SK-N-SH (cell line): ENCODE measurements around the gene ADK. TPM values are rescaled to one million over a fixed set of nuclear protein-coding genes. Genes with fewer than 3 reads are reported as not detected.

Source experiments
- CTCF ChIA-PET: fragments of 300-600, 350-600 bp; formaldehyde crosslinking; extraction: SDS; loops from one replicate; lab custom pipeline; 2021; lab: Yijun Ruan, JAX
- POLR2A ChIA-PET: fragments of 350-600 bp; sonication (Branson Sonifier 250); formaldehyde crosslinking; extraction: SDS; loops from one replicate; lab custom pipeline; 2020; ENCODE audit warnings: antibody characterized with exemption, inconsistent platforms; lab: Yijun Ruan, JAX
- DNase-seq: peaks from one replicate; pipeline ENCODE4 v3.0.0; 2012
- H2AFZ ChIP-seq: fragments of 200-600 bp; sonication (generic); 2 replicates; pipeline ENCODE4 v1.8.1; 2016; ENCODE audit warnings: antibody characterized with exemption, mild to moderate bottlenecking, low read depth
- H3F3A ChIP-seq: fragments of 200-600 bp; sonication (generic); replicated peaks from 2 replicates; pipeline ENCODE3; 2016; ENCODE audit warnings: antibody characterized with exemption, mild to moderate bottlenecking; ENCODE audit not compliant: insufficient read depth
- H3K27ac ChIP-seq, 2 experiments: fragments of 200-500 bp in 1 of 2; fragments of 200-600 bp in 1 of 2; sonication (Bioruptor generic) in 1 of 2; sonication (generic), shearing (Covaris generic) in 1 of 2; 2 replicates each; pipeline versions ENCODE4 v1.5.1 to v1.6.1; 2014 to 2016; ENCODE audit warnings: low read depth in 2 of 2, inconsistent platforms in 1 of 2, low read length in 1 of 2, mild to moderate bottlenecking in 1 of 2, mixed read lengths in 1 of 2
- H3K27me3 ChIP-seq: fragments of 200-600 bp; sonication (generic), shearing (Covaris generic); 2 replicates; pipeline ENCODE4 v1.6.1; 2016; ENCODE audit warnings: mixed run types; ENCODE audit not compliant: insufficient read depth
- H3K36me3 ChIP-seq, 2 experiments: fragments of 200-500 bp in 1 of 2; fragments of 200-600 bp in 1 of 2; sonication (Bioruptor generic) in 1 of 2; sonication (generic) in 1 of 2; replicated peaks in 1 of 2; 2 replicates each; pipeline versions ENCODE3 to v1.5.1; 2014 to 2016; ENCODE audit warnings: low read length in 1 of 2, mild to moderate bottlenecking in 1 of 2; ENCODE audit not compliant: insufficient read depth in 2 of 2, control insufficient read depth in 1 of 2
- H3K4me1 ChIP-seq, 2 experiments: fragments of 200-500 bp in 1 of 2; fragments of 200-600 bp in 1 of 2; sonication (Bioruptor generic) in 1 of 2; sonication (generic), shearing (Covaris generic) in 1 of 2; 2 replicates each; pipeline versions ENCODE4 v1.5.1 to v1.6.1; 2014 to 2016; ENCODE audit warnings: low read depth in 1 of 2, low read length in 1 of 2, mixed run types in 1 of 2; ENCODE audit not compliant: insufficient read depth in 2 of 2, control insufficient read depth in 1 of 2
- H3K4me2 ChIP-seq: fragments of 200-600 bp; sonication (generic), shearing (Covaris generic); 2 replicates; pipeline ENCODE4 v1.6.1; 2017; ENCODE audit warnings: mixed run types
- H3K4me3 ChIP-seq, 2 experiments: fragments of 200-500 bp in 1 of 2; fragments of 200-600 bp in 1 of 2; sonication (Bioruptor generic) in 1 of 2; sonication (generic), shearing (Covaris generic) in 1 of 2; 2 replicates each; pipeline versions ENCODE4 v1.5.1 to v1.8.1; 2014 to 2016; ENCODE audit warnings: low read depth in 2 of 2, inconsistent platforms in 1 of 2, low read length in 1 of 2, mild to moderate bottlenecking in 1 of 2, mixed read lengths in 1 of 2, moderate library complexity in 1 of 2
- H3K79me2 ChIP-seq: fragments of 200-600 bp; sonication (generic); 2 replicates; pipeline ENCODE4 v1.8.1; 2017; ENCODE audit warnings: mild to moderate bottlenecking; ENCODE audit not compliant: insufficient read depth
- H3K9ac ChIP-seq: fragments of 200-600 bp; sonication (generic); 2 replicates; pipeline ENCODE4 v1.6.1; 2017; ENCODE audit warnings: mixed run types
- H3K9me2 ChIP-seq: fragments of 200-600 bp; sonication (generic); 2 replicates; pipeline ENCODE4 v1.6.1; 2017; ENCODE audit warnings: mixed run types
- H3K9me3 ChIP-seq: fragments of 200-600 bp; sonication (generic); 2 replicates; pipeline ENCODE4 v1.6.1; 2017; ENCODE audit warnings: mixed run types, mild to moderate bottlenecking, moderate library complexity
- H4K20me1 ChIP-seq: fragments of 200-600 bp; sonication (generic); 2 replicates; pipeline ENCODE4 v1.6.1; 2017; ENCODE audit warnings: mild to moderate bottlenecking, mixed run types; ENCODE audit not compliant: insufficient read depth
- EP300 ChIP-seq, 2 experiments: IDR thresholded peaks; 2 replicates each; pipeline versions ENCODE4 v1.4.0 to v1.6.1; 2012; ENCODE audit warnings: borderline replicate concordance in 1 of 2, low read depth in 1 of 2, low read length in 1 of 2
- EZH2phosphoT487 ChIP-seq: fragments of 200-600 bp; sonication (generic); IDR thresholded peaks from 2 replicates; pipeline ENCODE4 v1.6.1; 2017; ENCODE audit warnings: low read depth, mixed run types, mild to moderate bottlenecking, antibody characterized with exemption, moderate library complexity, borderline replicate concordance
- IRF3 ChIP-seq: fragments of 150-350 bp; IDR thresholded peaks from 2 replicates; pipeline ENCODE4 v1.6.1; 2016; ENCODE audit warnings: mild to moderate bottlenecking, low read depth, low read length
- MEF2A ChIP-seq: IDR thresholded peaks from 2 replicates; pipeline ENCODE4 v1.4.0; 2012; ENCODE audit warnings: low read depth, borderline replicate concordance
- NFIC ChIP-seq: IDR thresholded peaks from 2 replicates; pipeline ENCODE4 v1.4.0; 2012; ENCODE audit warnings: borderline replicate concordance
- PBX3 ChIP-seq: IDR thresholded peaks from 2 replicates; pipeline ENCODE4; 2012
- RAD21 ChIP-seq: IDR thresholded peaks from 2 replicates; pipeline ENCODE4 v1.6.1; 2012; ENCODE audit warnings: mild to moderate bottlenecking, low read length
- RCOR1 ChIP-seq: fragments of 150-350 bp; IDR thresholded peaks from 2 replicates; pipeline ENCODE4 v1.6.1; 2017; ENCODE audit warnings: antibody characterized with exemption, low read length
- SMC3 ChIP-seq: IDR thresholded peaks from 2 replicates; pipeline ENCODE4 v1.6.1; 2012; ENCODE audit warnings: low read depth, low read length, improper control_type of control experiment
- TCF12 ChIP-seq: IDR thresholded peaks from 2 replicates; pipeline ENCODE4 v1.4.0; 2012
- USF1 ChIP-seq: IDR thresholded peaks from 2 replicates; pipeline ENCODE4 v1.4.0; 2012; ENCODE audit warnings: low read depth, borderline replicate concordance
- YY1 ChIP-seq: IDR thresholded peaks from 2 replicates; pipeline ENCODE4 v1.4.0; 2012; ENCODE audit warnings: low read depth, mild to moderate bottlenecking
- WGBS: methylation state at CpG from one replicate; pipeline ENCODE4 v1.1.6; 2017; ENCODE audit warnings: low lambda C conversion rate; 5-methylcytosine and 5-hydroxymethylcytosine counted together
- polyA plus RNA-seq, 3 experiments: library from polyadenylated mRNA; depleted of rRNA; stranded (reverse); fragments of >200 nt; gene quantifications; 2 replicates each; pipeline ENCODE4 v1.2.3, GENCODE V29; 2012

Gene ADK
- polyA plus RNA-seq, 1 of the 3 experiments (the other 2 are of a cell fraction), result 25.1 TPM

GRCh38 chr10:74575191-74575720, 424.2 kb downstream of the ADK start:
- no peaks in the 10 kb centered on the region; a peak in 1 of 4 replicates for H3K4me1 ChIP-seq
- H3K9me3 ChIP-seq, result no peaks in the 10 kb centered on the region
- no peaks in the 10 kb centered on the region for H3K27me3 ChIP-seq
- no peak overlapping the region for H3K27ac ChIP-seq
- DNase-seq, result peak; percentile 13
- no peak overlapping the region for H3K9ac ChIP-seq
- H4K20me1 ChIP-seq, result no peaks in the 10 kb centered on the region
- WGBS, result 97% methylated on average over 3 of the region's 3 CpGs
- TF ChIP-seq SMC3, result no peak
- no peak for TF ChIP-seq MEF2A
- TF ChIP-seq EP300 (IDR thresholded peaks at IDR 0.05; ENCODE audit: borderline replicate concordance in 1 of 2, low read depth in 1 of 2, low read length in 1 of 2), result no peak
- TF ChIP-seq IRF3, result no peak
- TF ChIP-seq RCOR1, result no peak
- no peak for TF ChIP-seq EZH2phosphoT487
- no peak for TF ChIP-seq RAD21
- TF ChIP-seq TCF12, result no peak
- TF ChIP-seq NFIC, result no peak
- TF ChIP-seq YY1, result no peak
- POLR2A ChIA-PET, result interaction anchor here (0.6 kb wide), 1 partner anchor 96 kb away, joined by 3 read pairs; no protein-coding TSS in a partner anchor
- no peaks in the 10 kb centered on the region for H3K9me2 ChIP-seq
- H2AFZ ChIP-seq, result no peak overlapping the region
- no peak overlapping the region for H3K4me3 ChIP-seq
- H3K36me3 ChIP-seq, result peaks cover 0 to 4% of the 10 kb centered on the region in 2 experiments
- H3K4me2 ChIP-seq, result no peak overlapping the region
- H3K79me2 ChIP-seq, result no peaks in the 10 kb centered on the region
- peaks cover 5% of the 10 kb centered on the region for H3F3A ChIP-seq
- CTCF ChIA-PET, result no interaction called here

GRCh38 chr10:74575912-74576311, 424.9 kb downstream of the ADK start:
- Histone ChIP-seq H3K9me2 (no peaks in the 10 kb centered on the region), H3K27me3 (no peaks in the 10 kb centered on the region), H3K9ac (no peak overlapping the region), H4K20me1 (no peaks in the 10 kb centered on the region), H3K36me3 (peaks cover 0 to 4% of the 10 kb centered on the region in 2 experiments), H3K27ac (no peak overlapping the region), H3K9me3 (no peaks in the 10 kb centered on the region), H3K79me2 (no peaks in the 10 kb centered on the region), H2AFZ (no peak overlapping the region), H3K4me1 (no peaks in the 10 kb centered on the region; a peak in 1 of 4 replicates), H3F3A (peaks cover 5% of the 10 kb centered on the region), H3K4me2 (no peak overlapping the region), H3K4me3 (no peak overlapping the region)
- 97% methylated on average over 1 of the region's 1 CpG for WGBS
- ChIA-PET POLR2A (no interaction called here), CTCF (no interaction called here)
- no peak for DNase-seq
- no peak for TF ChIP-seq USF1
- no peak for TF ChIP-seq PBX3
